GM21786 (cell line): ENCODE measurements around the gene NUP214.
"Not testable (repeated sequence)": the region's sequence is repeated elsewhere in the genome, so short reads cannot be mapped to it uniquely, and the experiment has no call there.

Experiments used
- ATAC-seq: cut with Tn5 transposase; IDR thresholded peaks from one replicate; pipeline ENCODE4 v1.9.1; 2021; ENCODE audit not compliant: unreplicated experiment

The NUP214 gene

DNA sequence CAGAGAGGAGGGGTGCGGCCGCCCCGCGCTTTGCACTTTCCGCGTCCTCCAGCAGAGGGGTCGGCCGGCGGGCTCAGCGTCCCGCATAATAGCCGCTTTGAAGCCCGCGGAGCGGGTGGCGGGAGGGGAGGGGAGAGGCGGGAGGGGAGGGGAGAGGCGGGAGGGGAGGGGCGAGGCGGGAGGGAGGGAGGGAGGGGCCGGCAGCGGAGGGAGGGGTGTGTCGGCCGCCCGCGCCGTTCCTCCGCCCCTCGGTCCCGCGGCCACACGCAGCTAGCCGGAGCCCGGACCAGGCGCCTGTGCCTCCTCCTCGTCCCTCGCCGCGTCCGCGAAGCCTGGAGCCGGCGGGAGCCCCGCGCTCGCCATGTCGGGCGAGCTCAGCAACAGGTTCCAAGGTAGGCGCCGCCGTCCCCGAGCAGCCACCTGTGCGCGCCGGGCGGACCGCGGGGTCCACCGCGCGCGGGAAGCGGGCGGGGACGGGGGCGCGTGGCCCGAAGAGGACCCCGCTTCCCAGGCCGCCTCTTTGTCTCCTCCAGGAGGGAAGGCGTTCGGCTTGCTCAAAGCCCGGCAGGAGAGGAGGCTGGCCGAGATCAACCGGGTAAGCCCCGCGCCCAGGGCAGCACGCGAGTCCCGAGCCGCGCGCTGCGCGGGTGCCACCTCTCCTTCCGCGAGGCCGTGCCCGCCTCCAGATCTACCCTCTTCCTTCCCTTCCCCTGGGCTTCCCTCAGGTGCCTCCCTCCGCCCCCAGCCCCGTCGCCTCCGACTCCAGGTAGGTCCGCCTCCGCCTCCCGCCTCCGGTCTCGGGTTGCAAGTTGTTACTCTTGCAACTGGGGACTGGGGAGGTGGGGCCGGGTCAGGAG, 28.9 kb upstream of the NUP214 start, which contains the start of gene AIF1L:
Gene AIF1L, plus strand, starts transcription at position 263 of the 857 bp plus-strand sequence. Its CDS starts 99 bp downstream, at position 362.
- no peak for ATAC-seq

DNA sequence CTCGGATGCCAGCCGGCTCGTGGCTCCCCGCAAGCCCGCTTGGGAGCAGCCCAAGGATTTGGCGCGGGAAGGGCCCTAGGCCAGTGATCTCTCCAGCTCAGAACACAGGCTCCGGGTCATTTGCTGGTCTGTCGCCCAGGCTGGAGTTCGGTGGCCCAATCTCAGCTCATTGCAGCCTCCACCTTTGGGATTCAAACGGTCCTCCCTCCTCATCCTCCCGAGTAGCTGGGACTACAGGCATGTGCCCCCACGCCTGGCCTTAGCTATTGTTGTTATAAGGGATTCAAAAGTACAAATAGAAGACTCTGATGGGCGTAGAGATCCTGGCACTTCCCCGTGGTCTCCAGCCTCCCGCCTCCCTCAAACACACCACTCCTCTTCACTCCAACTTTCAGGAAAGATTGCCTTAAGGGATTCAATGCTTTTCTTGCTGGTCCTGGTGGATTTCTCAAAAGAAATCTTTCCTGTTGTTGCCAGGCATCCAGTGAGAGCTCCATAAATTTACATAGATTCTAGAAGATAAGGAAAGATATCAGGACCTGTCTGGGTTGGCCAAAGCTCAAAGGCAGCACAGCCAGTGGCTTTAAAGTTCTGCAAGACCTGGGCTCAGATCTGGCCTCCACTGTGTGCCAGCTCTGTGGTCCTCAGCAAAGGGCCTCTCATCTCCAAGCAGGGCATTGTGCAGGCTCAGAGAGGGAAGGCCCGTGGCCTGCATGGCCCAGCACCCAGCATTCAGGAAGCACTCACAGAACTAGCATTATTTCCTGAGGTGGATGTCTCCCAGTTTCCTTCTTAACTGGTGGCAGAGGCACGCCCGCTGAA, 28.0 kb upstream of the NUP214 start:
- no peak for ATAC-seq

DNA sequence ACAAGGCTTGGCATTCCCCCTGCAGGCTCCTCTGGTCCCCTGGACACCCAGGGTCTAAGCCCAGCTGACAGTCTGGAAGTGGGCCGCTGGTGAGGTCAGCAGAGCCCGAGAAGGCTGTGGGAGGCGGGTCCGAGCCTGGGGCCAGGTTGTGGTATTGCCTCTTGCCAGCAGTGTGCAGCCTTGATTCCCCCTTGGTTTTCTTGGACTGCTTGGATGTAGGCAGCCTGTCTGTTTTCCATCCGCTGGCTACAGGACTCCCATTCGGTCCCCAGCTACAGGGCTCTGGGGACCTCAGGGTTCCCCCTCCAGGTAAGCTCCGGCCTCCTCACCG, 27.5 kb upstream of the NUP214 start:
- ATAC-seq, result no peak

DNA sequence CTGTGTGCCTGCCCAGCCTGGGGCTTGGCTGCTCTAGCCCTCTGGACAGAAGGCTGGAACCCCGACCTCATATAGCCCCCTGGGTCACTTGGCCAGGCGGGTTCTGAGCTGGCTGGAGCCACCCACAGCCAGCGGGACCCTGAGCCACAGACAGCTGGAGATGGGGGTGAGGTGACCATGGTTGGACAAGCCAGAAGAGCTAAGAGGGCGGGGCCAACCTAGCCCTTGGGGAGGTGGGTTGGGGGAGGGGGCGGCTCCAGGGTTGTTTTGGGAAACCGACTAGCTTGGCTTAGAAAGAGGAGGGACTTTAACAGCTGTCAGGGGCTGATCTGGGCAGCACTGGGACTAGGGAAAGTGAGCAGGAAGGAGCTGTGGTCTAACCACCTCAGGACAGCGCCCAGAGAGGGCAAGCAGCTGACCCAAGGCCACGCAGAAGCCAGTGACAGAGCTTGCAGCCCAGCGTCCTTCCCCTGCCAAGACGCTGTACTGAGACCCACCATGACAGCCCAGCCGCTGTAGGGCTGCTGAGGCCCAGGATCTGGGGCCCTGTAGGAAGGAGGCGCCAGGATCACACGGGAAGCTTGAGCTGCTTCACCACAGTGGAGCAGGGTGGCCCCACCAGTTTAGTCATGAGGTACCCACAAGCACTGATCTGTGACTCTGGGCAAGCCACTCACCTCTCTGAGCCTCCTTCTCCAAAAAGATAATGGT, 26.8 kb upstream of the NUP214 start:
- no peak for ATAC-seq

DNA sequence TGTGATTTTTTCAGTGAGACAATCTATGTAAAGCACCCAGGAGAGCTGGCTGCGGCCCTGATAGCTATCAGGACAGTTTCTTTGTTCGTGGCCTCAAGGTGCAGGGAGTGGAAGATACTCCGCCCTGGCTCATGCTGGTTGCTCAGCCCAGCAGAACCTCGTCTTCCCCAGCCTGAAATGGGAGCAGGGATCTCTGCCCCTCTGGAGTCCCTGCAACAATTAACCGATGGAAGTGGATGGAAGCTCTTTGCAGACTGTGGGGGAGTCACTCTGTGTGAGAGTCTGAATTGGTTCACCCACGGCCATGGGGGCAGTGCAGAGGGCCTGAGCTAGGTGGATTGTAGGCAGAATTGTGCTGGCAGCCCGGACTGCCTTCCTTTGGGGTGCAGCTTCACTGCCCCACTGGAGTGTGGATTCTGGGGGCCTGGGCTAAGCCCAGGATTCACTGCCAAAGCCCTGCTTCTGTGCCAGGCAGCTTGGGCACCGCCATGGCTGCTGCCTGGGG, 26.2 kb upstream of the NUP214 start:
- ATAC-seq, result no peak

DNA sequence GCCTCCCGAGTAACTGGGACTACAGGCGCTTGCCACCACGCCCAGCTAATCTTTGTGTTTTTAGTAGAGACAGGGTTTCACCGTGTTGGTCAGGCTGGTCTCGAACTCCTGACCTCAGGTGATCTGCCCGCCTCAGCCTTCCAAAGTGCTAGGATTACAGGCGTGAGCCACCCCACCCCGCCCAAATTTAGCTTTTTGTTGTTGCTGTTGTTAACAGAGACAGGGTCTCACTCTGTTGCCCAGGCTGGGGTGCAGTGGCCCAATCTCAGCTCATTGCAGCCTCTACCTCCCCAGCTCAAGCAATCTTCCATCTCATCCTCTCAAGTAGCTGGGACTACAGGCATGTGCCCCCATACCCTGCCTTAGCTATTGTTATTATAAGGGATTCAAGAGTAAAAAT, 25.5 kb upstream of the NUP214 start:
- ATAC-seq, result not testable (repeated sequence)

DNA sequence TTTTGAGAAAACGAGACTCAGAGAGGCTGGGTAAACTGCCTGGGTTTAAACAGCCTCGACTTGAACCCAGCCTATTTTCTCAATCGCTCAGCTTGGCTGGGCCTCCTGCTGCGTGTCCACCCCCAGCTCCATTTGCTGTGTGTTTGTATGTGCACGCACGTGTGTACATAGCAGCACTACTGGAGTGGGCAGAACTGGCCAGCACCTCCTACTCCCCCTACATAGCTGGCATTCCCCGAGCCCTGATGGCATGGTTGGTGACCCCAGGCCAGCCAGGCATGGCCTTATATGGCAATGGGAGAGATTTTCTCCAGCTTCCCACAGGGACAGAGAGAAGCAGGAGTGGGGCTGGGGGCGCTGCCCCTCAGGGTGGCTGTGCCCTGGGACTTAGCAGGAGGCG, 24.9 kb upstream of the NUP214 start:
- ATAC-seq, result no peak

DNA sequence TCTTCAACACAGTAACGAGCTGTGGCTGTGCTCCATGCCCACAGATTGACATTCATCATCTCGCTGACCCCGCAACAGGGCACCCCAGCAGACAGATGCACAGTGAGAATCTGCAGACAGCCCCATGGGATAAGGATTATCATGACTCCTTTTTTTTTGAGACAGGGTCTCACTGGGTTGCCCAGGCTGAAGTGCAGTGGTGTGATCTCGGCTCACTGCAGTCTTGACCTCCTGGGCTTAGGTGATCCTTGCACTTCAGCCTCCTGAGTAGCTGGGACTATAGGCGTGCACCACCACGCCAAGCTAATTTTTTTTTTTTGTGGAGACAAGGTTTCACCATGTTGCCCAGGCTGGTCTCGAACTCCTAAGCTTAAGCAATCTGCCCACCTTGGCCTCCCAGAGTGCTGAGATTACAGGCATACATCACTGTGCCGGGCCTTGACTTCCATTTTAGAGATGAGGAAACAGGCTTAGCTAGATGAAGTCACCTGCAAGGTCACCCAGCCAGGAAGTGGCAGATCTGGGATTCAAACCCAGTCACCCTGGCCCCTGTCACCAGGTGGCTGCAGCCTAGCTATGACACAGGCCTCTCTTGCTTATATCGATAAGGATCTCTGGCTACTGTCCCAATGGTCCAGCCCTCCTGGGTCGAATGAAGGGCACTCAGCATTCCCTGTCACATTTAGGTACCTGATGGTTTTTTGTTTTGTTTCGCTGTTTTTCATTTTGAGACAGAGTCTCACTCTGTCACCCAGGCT, 24.0 kb upstream of the NUP214 start:
- no peak for ATAC-seq

DNA sequence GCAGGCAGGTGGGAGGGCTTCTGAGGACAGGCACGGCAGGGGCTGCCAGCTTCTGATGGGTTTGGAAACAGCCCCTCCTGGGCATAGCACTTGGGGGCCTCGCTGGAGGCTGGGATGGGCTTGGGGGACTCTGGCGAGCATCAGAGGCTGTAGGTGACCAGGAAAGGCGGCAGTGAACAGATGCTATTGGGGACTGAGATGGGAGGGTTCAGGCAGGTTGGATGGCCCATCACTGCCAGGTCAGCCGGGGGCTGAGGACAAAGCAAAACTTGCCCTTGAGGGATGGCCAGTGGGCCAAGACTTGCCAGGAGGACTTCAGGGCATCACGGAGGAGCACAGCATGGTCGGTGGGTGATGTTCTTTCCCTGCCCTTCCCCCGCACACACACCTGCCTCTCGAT, 22.4 kb upstream of the NUP214 start:
- no peak for ATAC-seq

DNA sequence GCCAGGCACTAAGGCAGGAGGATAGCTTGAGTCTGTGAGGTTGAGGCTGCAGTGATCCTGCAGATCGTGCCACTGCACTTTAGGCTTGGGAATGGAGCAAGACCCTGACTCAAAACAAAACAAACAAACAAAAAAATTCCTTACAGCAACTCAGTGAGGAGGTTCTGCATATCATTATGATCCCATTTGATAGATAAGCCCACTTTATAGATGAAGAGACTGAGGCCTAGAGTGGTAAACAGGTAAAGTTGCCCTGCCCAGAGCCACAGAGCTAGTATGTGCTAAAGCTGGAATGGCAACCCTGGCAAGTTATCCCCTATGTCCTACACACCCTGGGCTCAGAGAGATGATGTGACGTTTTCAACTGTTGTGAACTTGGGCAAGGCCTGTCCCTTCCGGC, 21.9 kb upstream of the NUP214 start:
- no peak for ATAC-seq

DNA sequence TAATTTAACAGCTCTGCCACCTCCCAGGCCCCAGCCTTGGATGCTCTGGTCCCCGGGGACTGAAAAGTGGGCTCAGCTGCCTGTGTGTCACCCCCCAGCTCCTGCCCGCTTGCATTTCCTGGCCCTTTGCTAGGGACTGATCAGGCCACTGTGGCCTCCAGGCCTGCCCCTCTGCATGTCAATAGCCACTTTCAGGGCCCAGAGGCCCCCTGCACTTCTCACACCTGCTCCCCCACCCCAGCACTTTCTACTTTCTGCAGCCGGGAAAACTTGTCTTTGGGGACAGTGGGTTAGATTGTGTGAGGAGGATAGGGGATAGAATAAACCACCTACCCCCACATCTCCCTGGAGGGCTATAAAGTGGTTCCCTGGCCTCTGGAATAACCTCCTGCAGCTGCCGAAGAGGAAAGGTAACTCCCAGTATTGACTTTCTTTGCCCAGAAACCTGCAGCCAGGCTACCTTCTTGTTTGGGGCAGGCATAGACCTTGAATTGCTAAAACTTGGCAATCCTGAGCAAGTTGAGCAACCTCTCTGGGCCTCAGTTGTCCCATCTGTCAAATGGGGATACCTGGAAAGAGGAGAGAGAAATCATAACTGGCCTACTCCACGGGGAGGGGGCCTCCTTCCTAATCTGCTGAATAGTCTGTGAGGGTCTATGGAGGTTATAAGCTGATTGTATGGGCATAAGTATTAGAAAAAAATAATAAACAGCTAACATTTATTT, 21.2 kb upstream of the NUP214 start:
- ATAC-seq, result no peak

DNA sequence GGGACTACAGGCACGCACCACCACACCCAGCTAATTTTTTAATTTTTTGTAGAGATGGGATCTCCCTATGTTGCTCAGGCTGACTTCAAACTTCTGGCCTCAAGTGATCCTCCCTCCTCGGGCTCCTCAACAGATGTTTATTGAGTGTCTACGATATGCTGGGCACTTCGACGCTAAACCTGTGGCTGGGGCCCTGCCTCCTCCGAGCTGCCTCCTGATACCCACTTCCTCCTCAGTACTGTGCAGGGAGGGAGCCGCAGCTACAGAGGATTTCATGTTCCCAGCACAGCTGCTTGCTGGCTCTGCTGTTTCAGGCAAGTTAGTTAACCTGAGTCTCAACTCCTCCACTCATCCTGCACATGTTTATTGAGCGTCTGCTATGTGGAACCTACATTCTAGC, 19.4 kb upstream of the NUP214 start:
- ATAC-seq, result no peak

DNA sequence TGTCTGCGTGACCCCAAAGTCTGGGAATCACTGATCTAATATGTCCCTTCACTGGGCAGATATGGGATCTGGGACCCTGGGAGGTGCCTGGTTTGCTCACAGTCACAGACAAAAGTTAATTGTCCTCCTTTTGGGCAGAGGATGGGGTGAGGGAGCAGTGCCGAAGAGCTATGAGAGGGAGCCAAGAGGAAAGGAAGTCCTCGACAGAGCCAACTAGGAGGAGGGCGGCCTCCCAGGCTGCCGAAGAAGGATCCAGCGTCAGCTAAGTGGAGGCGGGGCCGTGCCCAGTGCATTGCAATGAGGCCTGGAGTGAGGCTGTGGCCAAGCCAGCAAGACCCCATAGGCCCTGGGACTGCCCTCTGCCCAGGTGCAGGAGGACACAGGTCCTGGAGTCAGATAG, 17.6 kb upstream of the NUP214 start:
- ATAC-seq, result no peak

DNA sequence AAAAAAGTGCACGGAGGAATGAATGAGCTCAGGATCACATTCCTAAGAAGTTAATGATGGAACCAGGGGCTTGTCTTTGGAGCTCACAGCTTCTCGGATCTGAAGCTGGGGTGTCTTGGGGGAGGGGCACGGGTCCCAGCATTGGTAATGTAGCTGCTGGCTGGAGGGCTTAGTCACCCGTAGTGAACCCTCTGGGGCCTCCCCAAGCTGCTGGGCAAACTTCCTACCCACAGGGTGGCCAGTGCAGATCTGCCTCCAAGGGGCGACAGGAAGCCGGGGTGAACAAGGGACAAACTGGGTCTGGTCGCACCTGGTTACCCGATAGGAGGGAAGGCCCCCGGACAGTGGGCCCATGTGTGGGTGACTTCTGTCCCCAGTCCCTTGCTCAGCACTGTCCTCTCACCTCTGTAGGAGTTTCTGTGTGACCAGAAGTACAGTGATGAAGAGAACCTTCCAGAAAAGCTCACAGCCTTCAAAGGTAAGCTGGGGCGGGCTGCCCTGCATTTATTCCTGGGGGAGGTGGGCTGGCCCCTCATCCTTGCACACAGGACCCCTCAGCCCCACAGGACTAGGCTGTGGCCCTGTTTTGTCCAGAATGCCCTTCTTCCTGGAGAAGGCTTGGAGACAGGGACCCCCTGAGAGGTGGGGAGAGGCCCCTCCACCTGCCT, 14.1 kb upstream of the NUP214 start:
- no peak for ATAC-seq

DNA sequence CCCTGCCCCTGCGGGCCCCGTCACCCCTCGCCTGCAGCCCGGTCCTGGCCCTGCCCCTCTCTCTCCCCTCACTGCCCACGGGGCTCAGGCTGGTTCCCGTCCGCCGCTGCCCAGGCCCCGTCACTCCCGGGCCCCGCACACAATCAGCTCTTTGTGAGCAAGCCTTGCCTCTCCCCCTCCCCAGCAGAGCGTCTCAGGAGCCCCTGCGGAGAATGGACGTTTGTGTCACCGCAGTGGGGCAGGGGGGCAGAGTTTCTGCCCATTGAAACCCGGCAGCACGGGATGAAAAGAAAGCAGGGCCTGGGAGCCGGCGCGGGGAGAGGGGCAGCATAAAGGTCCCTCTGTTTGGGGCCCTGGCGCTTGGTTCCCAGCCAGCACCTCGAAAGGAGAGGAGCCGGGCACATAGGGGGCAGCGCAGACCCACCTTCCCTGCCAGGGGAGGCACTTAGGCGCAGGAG, 13.5 kb upstream of the NUP214 start:
- no peak for ATAC-seq

DNA sequence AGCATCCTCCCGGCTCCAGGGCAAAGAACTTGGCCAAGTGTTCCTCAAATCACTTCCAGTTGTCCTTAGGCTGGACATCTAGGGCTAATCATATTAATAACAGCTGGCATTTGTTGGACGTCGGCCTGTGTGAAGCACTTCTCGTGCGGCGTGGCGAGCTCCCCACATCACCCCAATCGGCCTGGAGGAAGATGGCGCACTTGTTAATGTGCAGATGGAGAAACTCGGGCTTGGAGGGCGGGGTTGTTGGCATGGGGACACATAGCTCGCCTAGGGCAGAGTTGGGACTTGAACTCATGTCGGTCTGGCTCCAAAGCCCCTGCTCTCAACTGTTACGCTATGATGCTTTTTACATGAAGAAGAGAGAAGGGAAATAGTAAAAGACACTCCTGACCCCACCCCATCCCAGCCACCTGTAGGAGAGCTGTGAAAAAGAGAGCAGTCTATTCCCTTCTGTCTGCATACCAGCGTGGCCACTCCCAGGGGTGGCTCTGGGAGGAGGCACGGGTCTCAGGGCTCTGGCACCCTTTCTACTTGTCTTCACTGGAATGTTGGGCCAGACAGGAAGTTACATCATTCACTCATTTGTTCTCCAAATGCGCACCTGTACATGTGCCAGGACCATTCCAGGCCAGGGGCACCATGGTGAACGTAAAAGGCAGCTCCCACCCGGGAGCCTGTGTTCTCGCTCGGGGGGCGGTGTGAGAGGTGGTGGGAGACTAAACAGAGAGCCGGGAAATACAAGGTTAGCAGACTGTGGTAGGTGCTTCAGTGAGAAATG, 12.8 kb upstream of the NUP214 start:
- no peak for ATAC-seq

DNA sequence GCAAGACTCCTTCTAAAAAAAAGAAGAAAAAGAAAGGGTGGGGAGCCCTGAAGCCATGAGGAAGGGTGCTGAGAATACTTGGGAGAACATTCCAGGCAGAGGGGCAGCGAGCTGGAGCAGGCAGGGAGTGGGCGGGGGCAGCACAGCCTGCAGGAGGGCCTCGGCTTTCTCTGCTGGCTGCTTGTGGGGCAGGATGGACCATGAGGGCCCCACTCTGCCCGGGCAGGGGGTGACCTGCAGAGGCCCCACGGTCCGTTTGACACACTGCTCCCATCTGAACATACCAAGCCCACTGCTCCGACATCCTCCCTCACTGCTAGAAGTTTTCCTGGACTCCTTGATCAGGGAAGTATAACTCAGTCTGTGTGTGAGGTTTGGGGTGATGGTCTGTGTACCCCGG, 11.7 kb upstream of the NUP214 start:
- no peak for ATAC-seq

DNA sequence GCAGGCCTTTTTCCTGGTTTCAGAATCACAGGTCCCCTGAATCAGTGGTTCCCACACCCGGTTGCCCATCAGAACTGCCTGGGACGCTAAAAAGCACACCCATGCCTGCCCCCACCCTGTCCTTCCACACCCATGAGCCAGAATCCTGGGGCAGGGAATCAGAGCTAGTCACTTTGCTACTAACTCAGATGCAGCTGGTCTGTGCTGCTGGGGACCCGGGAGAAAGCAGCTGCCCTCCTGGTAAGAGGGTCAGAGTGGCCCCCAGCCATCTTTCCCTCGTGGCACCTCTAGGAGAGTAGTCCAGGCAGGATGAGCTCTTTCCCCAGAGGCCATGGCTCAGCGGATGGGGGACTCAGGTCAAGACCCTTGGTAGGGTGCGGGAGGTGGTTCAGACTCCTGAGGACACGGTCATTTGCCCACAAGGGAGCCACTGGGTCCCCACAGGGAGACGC, 11.3 kb upstream of the NUP214 start:
- ATAC-seq, result no peak

DNA sequence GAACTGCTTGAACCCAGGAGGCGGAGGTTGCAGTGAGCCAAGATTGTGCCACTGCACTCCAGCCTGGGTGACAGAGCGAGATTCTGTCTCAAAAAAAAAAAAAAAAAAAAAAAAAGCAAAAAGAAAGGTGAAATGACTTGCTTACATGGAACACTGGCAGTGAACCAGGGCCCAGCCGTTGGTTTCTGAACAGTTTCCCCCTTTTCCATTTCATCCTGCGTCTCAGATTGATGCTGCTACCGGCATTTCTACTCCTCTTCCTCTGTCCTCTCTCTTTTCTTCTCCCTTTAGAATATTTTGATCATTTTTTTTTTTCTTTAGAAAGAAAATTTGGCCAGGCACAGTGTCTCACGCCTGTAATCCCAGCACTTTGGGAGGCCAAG, 10.0 kb upstream of the NUP214 start:
- ATAC-seq, result not testable (repeated sequence)
